DMS79 (cell line): ENCODE data around the gene NELFB.
A peak's percentile ranks its signal among the peaks of the same experiment; 100 is the strongest.

ENCODE experiments used
- DNase-seq: peaks from one replicate; lab custom pipeline; 2025; lab: John Stamatoyannopoulos, UW

NELFB gene

GRCh38 chr9:137223078-137223970 is 31.8 kb upstream of the NELFB start:
- DNase-seq = peak; percentile 96

GRCh38 chr9:137224830-137225694 is 30.1 kb upstream of the NELFB start, which contains the start of gene CYSRT1:
TSS of gene CYSRT1 (plus strand) at chr9:137225174. CDS start at chr9:137225622, 448 bp downstream.
- DNase-seq = no peak

DNA sequence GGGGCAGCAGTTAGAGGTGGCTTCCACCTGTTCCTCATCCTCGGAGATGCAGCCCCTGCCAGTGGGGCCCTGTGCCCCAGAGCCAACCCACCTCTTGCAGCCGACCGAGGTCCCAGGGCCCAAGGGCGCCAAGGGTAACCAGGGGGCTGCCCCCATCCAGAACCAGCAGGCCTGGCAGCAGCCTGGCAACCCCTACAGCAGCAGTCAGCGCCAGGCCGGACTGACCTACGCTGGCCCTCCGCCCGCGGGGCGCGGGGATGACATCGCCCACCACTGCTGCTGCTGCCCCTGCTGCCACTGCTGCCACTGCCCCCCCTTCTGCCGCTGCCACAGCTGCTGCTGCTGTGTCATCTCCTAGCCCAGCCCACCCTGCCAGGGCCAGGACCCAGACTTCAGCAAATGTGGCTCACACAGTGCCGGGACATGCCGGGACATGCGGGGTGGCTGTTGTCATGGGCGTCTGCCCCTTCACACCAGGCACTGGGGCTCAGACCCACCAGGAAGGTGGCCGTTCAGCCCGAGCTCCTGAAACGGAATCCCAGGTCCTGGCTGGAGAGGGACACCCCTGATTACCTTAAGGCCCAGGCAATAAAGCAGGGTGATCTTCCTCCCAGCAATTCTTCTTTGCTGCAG is 29.3 kb upstream of the NELFB start:
- DNase-seq = no peak

DNA sequence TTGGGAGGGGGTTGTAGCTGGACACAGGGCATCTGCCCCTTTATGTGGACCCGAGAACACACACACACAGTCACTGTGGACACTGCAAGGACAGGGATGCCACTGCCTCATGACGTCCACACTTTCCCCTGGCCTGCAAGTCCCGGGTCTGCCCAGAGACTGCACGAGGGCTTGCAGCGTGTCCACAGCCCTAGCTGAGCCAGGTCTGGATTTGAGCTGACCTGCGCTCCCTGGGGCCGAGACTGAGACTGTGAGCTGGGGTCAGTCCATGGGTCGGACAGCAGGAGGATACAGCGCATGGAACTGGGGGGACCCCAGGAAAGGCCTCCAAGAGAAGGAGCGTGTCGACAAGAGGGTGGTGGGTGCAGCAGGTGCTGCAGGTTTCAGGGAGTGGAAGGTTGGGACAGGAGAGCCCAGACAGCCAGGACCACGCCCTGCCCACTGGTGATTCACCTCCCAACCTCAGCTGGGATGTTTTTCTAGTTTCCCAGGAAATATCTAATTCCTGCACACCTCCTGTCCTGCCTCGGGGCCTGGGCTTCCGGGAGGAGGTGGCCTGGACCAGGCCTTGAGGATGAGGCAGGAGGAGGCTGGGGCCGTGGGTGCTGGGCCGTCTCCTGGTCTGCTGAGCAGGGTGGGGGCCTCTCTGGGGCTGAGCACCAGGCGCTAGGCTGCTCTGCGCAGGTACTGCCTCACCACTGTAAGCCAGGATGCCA is 28.6 kb upstream of the NELFB start:
- no peak for DNase-seq

DNA sequence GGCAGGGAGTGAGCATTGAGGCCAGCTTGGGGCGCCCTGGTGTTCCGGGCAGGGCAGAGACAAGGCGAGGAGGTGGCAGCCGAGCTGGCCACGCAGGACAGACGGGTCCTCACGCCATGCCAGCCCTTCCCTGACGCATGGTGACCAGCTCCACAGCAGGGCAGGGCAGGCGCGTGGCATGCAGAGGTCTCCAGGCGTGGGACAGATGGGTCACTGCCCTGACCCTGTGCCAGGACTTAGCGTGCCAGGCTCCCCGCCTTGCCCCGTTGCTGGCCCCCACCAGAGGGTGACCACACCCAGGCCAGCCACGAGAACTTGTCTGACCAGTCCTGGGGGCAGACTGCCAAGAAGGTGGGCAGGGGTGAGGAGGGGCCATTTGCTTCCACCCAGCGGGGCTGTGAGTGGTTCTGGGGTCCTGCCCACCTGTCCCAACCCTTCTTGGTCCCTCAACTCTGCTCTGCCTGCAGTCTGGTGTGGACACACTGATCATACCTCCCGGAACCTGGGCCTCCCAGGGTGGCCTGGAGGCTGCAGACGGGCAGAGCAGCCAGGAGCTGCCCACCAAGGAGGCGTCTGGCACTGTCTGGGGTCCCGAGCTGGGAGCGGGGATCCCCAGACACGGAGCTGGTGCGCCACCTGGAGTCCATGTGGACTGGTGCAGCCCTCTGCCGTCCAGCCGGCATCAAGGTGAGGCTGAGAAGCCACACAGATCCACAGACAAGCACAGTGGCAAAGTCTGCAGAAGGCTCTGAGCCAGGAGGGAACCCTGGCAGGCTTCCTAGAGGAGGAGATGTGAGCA is 27.9 kb upstream of the NELFB start, which contains the start of gene RNF224:
Gene RNF224 (plus strand): TSS at position 449 of the 799 bp plus-strand sequence. CDS start 834 bp downstream, outside the sequence.
- peak; percentile 42 for DNase-seq

GRCh38 chr9:137227853-137228505 is 27.1 kb upstream of the NELFB start:
- DNase-seq = no peak

GRCh38 chr9:137228506-137228967 is 26.6 kb upstream of the NELFB start:
- no peak for DNase-seq

GRCh38 chr9:137228968-137229896 is 25.9 kb upstream of the NELFB start:
- DNase-seq = no peak

DNA sequence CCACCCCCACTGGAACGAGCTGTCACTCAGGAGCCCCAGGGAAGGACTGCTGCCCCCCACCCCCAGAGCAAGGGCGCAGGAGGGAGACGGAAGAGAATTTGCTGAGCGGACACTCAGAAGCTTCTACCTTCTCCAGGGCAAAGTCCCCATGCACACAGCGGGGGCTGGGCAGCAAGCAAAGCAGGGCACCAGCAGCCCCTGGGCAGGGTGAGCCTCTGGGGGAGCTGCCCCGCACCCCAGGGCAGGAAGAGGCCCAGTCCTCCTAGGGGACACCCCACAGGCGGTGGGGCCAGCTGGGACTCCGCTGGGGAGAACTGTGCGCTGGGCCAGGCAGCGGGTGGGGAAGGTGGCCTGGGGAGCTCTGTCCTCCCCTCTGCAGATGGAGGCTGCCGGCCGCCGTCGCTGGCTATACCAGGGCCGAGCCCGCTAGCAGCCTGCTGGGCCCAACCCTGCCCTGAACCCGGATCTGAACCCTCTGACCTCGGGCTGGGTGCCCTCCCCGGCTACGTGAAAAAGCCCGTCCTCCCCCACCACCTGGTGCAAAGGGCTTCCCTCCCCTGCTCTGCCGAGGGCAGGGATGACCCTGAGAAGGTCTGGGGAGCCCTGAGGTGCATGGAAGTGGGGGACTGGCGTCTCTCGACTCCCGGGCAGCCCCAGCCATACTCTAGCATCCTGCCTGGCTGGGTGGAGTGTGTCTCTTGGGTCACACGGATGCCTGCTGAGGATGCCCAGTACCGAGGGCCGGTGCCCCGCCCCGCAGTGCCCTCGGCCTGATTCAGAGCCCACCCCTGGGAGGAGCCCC is 25.0 kb upstream of the NELFB start:
- DNase-seq = no peak

GRCh38 chr9:137230705-137231371 is 24.3 kb upstream of the NELFB start, which contains the start of gene SLC34A3:
TSS of gene SLC34A3 (plus strand) at chr9:137230901. CDS start at chr9:137231703, 802 bp downstream.
- DNase-seq = no peak

DNA sequence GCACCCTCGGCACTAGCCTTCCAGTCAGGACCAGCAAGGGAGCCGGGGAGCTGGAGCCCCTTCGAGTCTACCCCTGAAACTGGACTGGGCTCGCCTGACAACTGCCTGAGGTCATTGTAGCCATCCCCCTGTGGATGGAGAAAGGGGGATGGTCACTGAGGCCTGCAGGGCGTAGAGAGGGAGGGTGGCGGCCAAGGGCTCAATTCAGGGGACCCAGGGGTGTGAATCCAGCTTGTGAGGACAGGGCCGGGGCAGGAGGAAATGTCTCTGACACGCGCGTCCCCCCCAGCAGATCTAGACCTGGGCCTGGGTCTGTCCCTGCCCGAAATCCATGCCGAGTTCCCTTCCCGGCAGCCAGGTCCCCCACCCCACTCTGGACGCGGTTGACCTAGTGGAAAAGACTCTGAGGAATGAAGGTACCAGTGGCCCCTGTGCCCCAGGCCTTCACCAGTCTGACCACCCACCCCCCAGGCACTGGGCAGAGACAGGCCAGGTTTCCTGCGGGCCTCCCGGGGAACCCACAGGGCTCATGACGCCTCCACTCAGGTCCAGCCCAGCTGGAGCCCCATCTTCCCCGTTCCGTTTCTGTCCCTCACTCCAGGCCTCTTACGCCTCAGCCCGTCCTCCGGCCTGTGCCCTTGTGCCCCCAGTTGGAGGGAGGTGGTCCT is 23.6 kb upstream of the NELFB start:
- DNase-seq = no peak

- DNase-seq = no peak
Observed at GRCh38 chr9:137232101-137232500, 23.0 kb upstream of the NELFB start.

GRCh38 chr9:137232510-137232909 is 22.6 kb upstream of the NELFB start:
- DNase-seq = no peak

- DNase-seq = no peak
Observed at GRCh38 chr9:137233143-137233980, 21.8 kb upstream of the NELFB start.

DNA sequence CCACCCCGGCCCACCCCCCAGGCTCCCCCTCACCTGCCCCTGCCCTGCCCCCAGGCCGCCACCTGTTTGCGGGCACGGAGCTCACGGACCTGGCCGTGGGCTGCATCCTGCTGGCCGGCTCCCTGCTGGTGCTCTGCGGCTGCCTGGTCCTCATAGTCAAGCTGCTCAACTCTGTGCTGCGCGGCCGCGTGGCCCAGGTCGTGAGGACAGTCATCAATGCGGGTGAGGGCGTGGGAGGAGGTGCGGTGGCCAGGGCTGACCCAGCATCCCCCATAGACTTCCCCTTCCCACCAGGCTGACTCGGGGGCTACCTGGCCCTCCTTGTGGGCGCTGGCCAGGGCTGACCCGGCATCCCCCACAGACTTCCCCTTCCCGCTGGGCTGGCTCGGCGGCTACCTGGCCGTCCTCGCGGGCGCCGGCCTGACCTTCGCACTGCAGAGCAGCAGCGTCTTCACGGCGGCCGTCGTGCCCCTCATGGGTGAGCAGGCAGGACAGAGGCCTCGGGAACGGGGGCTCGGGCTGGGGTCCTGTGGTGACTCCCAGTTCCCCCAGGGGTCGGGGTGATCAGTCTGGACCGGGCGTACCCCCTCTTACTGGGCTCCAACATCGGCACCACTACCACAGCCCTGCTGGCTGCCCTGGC is 21.0 kb upstream of the NELFB start:
- no peak for DNase-seq
